Daoy (cell line): ENCODE data around the gene SYNPR. TPM values are rescaled to one million over a fixed set of nuclear protein-coding genes. Genes with fewer than 3 reads are reported as not detected.

Experiments
- DNase-seq: peaks from one replicate; pipeline ENCODE4 v3.0.0-alpha.2; 2015; ENCODE audit warnings: low read depth
- total RNA-seq: library from RNA; depleted of rRNA; stranded (reverse); fragments of >200 nt; shearing (Covaris generic); gene quantifications from 2 replicates; pipeline ENCODE4 v1.2.3, GENCODE V29; 2014

The SYNPR gene
- total RNA-seq, 1 experiment from 2014 or later = not detected

- no peak for DNase-seq
Observed at GRCh38 chr3:63538919-63539318, 260.8 kb downstream of the SYNPR start.

DNA sequence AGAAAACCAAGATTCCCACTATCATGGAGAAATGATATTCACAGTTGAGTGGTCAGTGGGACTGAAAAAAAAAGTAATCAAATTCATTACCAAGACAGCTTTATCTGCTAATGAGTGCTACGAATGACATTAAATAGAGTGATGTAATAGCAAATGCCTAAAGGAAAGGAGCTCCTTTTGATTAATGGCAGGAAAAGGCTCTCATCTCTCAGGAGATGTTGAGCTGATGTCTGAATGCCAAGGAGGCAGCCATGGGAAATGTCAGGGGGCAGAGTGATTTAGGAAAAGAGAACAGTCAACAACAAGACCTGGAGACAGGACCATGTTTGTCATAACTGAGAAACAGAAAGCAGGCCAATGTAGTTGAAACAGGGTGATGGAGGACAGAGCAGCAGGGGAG is 277.7 kb downstream of the SYNPR start:
- no peak for DNase-seq

DNA sequence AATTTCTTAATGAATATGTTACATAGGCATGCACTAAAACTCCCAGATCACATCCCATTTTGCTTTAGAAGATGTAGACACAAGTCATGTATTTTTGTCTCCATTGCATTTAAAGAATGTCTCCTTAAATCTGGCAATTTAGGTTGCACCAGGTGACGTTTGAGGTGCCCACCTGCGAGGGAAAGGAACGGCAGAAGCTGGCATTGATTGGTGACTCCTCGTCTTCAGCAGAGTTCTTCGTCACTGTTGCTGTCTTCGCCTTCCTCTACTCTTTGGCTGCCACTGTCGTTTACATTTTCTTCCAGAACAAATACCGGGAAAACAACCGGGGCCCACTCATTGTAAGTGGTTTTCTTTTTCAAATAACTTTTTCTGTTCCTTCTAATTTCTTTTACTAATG is 278.3 kb downstream of the SYNPR start:
- no peak for DNase-seq

- no peak for DNase-seq
Observed at GRCh38 chr3:63557912-63558311, 279.8 kb downstream of the SYNPR start.

GRCh38 chr3:63559884-63560283 is 281.8 kb downstream of the SYNPR start:
- DNase-seq = no peak

DNA sequence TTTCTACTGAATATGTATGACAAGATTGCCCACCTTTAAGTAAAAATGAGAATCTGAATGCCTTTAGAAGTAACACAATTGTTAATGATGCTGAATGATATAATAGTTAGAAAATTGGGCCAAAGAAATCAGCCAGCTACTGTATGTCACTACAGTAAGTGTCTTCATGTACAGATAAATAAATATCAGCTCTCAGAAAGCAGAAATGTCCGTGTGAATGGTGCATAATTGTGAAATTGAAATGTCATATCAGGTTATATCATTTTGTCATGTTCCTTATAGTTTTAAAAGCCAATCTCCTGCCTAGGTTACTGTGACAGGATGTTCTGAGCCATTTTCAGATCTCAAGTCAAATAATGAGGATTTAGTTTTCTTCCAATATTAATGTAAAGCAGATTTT is 283.8 kb downstream of the SYNPR start:
- DNase-seq = no peak

DNA sequence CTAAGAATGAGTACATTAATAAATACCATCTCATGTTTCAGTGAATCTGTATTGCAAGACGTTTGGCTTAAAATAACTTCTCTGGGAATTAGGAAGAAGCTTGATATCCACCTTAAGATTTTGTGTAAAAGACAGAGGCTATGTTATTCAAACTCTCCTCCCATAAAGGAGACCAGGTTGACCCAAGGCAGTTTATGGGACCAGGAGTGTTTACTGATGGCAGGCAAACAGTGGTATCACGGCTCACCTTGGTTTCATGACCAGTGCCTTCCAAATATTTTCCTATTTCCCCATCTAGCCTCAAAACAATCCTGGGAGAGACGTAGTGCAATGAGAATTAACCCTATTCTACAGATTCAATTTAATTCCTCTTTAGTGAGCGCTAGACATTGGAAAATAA is 284.2 kb downstream of the SYNPR start:
- no peak for DNase-seq

GRCh38 chr3:63563572-63563971 is 285.5 kb downstream of the SYNPR start:
- no peak for DNase-seq

DNA sequence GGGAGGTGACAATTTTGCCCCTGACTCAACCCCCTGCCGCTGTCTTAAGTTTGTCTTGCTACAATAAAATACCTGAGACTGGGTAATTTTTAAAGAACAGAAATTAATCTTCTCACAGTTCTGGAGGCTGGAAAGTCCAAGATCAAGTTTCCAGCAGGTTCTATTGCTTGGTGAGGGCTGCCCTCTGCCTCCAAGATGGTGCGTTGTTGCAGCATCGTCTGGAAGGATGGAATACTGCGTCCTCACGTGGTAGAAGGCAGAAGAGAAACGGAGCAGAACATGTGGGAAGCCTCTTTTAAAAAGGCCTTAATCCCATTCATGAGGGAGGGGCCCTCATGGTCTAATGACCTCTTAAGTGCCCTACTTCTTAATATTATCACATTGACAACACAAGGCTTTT is 287.1 kb downstream of the SYNPR start:
- peak; percentile 19 for DNase-seq

- no peak for DNase-seq
Observed at GRCh38 chr3:63571682-63572081, 293.6 kb downstream of the SYNPR start.

DNA sequence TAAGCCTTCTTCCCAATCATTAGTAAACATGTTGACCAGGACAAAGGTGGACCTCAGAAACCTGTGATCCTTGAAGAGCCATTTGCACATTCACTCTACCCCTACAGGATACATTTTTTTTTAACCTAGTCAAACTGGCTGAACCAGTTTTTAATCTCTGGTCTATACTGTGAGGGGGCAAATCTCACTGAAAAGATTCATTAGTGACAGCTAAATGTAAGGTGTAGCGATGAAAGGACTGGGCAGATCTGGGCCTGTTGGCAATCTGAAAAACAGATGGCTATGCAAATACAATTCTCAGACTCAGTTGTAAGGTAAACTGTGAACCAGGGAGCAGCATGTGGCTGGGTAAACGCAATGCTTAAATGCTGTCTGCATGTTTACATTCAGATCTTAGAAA is 298.7 kb downstream of the SYNPR start:
- DNase-seq = no peak

- DNase-seq = no peak
Observed at GRCh38 chr3:63578858-63579257, 300.8 kb downstream of the SYNPR start.

DNA sequence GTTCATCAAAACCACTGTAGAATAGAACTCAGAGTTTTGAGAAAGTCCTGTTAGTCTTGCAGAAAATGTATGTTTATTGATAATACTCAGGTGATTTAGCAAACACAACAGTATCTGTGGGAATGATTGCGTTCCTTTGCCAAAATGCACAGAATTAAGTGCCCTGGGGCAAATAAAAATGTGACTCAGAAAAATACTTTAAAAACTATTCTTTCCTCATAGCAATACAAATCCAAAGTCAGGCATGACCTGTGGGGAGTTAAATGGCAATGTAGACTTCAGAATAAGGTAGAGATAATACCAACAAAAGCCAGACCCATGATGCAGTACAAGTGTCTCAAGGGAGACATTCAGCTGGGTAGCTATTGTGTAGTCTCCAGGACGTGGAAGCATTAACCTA is 302.0 kb downstream of the SYNPR start:
- DNase-seq = no peak

GRCh38 chr3:63582943-63583500 is 304.9 kb downstream of the SYNPR start:
- DNase-seq = no peak

GRCh38 chr3:63584681-63585080 is 306.6 kb downstream of the SYNPR start:
- DNase-seq = no peak

DNA sequence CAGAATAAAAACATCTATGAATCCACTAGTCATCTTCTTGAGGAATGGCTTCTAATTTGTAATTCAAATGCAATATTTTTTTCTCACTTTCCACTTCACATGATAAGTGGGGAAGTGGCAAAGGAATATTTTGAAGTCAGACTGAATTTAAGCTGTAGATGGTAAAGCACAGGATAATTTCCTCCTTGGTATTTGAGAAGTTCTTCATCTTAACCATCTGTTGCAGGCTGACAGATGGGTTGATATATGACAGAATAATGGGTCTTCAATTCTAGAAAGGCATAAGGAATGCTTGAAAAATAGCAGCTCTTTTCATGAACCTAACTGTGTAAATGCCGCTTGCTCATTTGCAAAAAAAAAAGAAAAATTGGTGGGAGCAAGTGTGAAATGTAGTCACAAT is 307.8 kb downstream of the SYNPR start:
- no peak for DNase-seq

DNA sequence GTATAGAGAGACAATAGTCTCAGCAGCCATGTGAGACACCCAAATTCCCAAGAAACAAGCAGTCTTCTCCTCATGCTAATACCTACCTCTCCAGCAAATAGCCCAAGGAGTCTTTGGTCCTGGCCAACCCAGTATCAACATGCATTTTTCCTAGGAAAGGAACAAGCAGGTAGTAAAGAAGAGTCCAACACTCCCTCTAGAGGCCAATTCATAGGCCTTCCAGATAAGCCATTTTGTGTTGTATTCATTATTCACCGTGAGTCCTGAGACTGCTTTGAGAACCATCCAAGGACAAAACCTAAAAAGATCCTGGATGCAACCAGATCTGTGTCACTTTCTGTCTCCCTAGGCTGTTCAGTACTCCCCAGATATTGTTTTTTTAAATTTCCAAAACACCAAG is 310.8 kb downstream of the SYNPR start:
- DNase-seq = no peak

- no peak for DNase-seq
Observed at GRCh38 chr3:63593779-63594178, 315.7 kb downstream of the SYNPR start.

DNA sequence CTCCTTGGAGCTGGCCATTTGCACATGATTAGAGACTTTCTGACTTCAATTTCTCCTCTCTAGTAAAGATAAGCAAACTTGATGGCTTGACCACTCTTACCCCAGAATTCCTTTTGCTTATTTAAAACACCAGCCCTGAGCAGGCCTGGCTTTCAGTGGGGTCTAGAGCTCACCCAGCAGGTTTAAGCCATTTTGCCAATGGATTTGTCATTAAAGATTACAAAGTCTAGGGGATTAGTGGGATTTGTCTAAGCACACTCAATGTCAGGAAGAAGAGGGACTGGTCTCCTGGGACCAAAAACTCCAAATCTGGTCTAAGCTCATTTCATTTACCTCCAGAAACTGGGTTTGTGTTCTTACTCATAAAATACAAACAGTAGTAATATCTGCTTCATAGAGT is 317.1 kb downstream of the SYNPR start:
- DNase-seq = no peak

GRCh38 chr3:63597019-63597418 is 318.9 kb downstream of the SYNPR start:
- DNase-seq = no peak

DNA sequence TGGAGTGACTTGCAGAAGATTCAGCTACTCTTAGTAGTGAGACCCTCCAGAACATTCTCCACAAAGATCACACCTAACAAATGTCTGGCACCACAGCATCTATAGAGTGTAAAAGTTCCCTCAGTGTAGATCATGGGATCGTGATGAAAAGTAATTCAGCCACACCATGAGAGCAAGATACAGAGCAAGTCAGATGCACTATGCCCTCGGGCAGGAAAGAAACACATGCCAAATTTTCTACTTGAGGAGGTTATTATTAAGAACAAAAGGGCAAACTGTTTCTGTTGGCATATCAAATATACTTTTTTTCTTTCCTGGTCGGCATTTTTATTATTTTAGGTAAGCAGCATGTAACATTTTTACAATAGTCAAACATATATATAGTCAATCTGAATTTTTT is 329.6 kb downstream of the SYNPR start:
- no peak for DNase-seq

DNA sequence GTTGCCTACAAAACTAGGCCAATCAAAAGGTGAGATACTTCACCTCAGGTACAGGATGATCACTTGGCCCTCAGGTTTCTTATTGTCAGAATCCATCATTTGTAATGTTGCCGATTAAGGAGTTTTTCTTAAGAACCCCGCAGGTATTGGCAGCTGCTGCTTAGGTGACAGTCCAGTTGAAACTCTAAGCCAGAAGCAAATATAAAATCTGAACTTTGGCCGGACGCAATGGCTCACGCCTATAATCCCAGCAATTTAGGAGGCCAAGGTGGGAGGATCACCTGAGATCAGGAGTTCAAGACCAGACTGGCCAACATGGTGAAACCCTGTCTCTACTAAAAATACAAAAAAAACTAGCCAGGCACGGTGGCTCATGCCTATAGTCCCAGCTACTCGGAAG is 331.3 kb downstream of the SYNPR start:
- no peak for DNase-seq

DNA sequence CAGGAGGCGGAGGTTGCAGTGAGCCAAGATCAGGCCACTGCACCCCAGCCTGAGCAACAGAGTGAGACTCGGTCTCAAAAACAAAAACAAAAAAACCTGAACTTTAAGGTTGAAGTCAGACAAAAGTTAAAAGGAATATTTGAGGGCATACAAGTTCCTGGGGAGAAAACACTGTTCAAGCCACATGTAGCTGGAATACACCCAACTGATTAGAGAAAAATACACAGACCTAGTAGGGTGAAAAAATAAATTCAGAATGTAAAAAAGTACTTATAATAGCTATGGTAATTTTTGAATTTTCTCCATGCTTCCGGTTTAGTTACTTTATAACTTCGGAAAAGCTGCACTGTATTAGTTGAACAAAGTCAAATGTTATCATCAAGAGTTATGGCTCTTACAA is 331.7 kb downstream of the SYNPR start:
- DNase-seq = no peak

GRCh38 chr3:63611382-63611781 is 333.3 kb downstream of the SYNPR start:
- DNase-seq = no peak

GRCh38 chr3:63613561-63613960 is 335.5 kb downstream of the SYNPR start:
- no peak for DNase-seq
